ENCODE measurements around the gene TPK1.

DNA sequence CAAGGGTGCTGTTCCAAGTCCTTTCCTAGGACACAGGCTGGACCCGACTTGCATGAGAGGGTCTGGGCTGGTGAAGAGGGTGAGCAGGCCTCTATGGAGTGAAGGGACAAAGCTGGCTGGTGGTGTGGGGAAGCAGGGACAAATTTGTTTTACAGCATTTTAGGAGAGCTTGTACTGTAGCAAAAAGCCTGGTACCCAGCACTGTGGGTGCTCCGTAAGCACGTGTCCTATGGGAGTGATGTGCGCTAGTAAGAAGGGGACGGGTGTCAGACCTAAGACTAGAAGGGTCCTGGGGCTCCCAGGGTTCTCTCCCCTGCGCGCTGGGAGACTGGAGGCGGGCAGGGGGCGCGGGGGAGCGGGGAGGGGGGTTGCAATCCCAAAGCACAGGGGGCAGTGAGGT lies 432.8 kb downstream of the TPK1 start:
- TF ChIP-seq CTCF (IDR thresholded peaks at IDR 0.05) = no peak
- TF ChIP-seq POLR2A (IDR thresholded peaks at IDR 0.05) = no peak
